Testis (tissue), 2 donors: Measurements from ENCODE around the gene BPIFB2.
"Not testable (repeated sequence)": the region's sequence is repeated elsewhere in the genome, so short reads cannot be mapped to it uniquely, and the experiment has no call there.

Experiments
- CTCF ChIP-seq, 3 experiments: fragments of 450-650 bp in 2 of 3; fragments of 200-600 bp in 1 of 3; sonication (generic) in 1 of 3; IDR thresholded peaks; one replicate each; pipeline ENCODE4 v1.5.1; 2016 to 2019; ENCODE audit warnings: antibody characterized with exemption in 3 of 3, mild to moderate bottlenecking in 2 of 3, moderate library complexity in 1 of 3
- POLR2A ChIP-seq: fragments of 450-650 bp; IDR thresholded peaks from one replicate; pipeline ENCODE4 v1.6.1; 2017; ENCODE audit warnings: antibody characterized with exemption, mild to moderate bottlenecking, moderate library complexity

- not testable (repeated sequence) for TF ChIP-seq CTCF (IDR thresholded peaks at IDR 0.05); POLR2A
Observed at GRCh38 chr20:32975121-32975520, 32.4 kb upstream of the BPIFB2 start.
